Colonic mucosa (tissue), 4 donors: ENCODE data around the gene ZNF79. TPM values are rescaled to one million over a fixed set of nuclear protein-coding genes. Genes with fewer than 3 reads are reported as not detected.

Source experiments
- DNase-seq: peaks from one replicate; pipeline ENCODE4 v3.0.0-alpha.2; 2020
- H3K27ac ChIP-seq: fragments of 200-600 bp; one replicate; pipeline ENCODE4 v1.8.0; 2021
- H3K27me3 ChIP-seq: fragments of 200-600 bp; one replicate; pipeline ENCODE4 v1.8.0; 2021
- H3K36me3 ChIP-seq: fragments of 200-600 bp; one replicate; pipeline ENCODE4 v1.8.0; 2021
- H3K4me1 ChIP-seq: fragments of 200-600 bp; one replicate; pipeline ENCODE4 v1.8.0; 2021; ENCODE audit warnings: mild to moderate bottlenecking
- H3K4me3 ChIP-seq: fragments of 200-600 bp; one replicate; pipeline ENCODE4 v1.8.0; 2021
- H3K9ac ChIP-seq, 2 donors: one replicate each; pipeline ENCODE4 v1.7.0; 2013; ENCODE audit warnings: control low read depth in 2 of 2, low read depth in 2 of 2, low read length in 2 of 2
- H3K9me3 ChIP-seq: fragments of 200-600 bp; one replicate; pipeline ENCODE4 v1.8.0; 2021
- intact Hi-C: fragments of 100-400 bp; cut with DNase I; formaldehyde crosslinking; loops from one replicate; pipeline ENCODE4 v1.14.1; 2022
- total RNA-seq, 2 donors: library from RNA; stranded (reverse); fragmentation: NEBNext Ultra II Directional in 1 of 2; extraction: Animal tissue kit (Norgen Biotek cat#: 25700) in 1 of 2; gene quantifications; one replicate each; pipeline ENCODE4 v1.2.1, GENCODE V29; 2021
- TF ChIP-seq, protein P1 (sequence below): fragments of 200-600 bp; IDR thresholded peaks from one replicate; pipeline ENCODE4 v1.8.0; 2022; ENCODE audit warnings: antibody characterized with exemption, mild to moderate bottlenecking
- donor health status: healthy.
- donor health status: DM: no; HTN: no; CAD: no.
- donor health status: DM: no; HTN: no; CAD: no.

The ZNF79 gene
- total RNA-seq, 2 donors from 2014 or later: 5.8 to 6.4 TPM

DNA sequence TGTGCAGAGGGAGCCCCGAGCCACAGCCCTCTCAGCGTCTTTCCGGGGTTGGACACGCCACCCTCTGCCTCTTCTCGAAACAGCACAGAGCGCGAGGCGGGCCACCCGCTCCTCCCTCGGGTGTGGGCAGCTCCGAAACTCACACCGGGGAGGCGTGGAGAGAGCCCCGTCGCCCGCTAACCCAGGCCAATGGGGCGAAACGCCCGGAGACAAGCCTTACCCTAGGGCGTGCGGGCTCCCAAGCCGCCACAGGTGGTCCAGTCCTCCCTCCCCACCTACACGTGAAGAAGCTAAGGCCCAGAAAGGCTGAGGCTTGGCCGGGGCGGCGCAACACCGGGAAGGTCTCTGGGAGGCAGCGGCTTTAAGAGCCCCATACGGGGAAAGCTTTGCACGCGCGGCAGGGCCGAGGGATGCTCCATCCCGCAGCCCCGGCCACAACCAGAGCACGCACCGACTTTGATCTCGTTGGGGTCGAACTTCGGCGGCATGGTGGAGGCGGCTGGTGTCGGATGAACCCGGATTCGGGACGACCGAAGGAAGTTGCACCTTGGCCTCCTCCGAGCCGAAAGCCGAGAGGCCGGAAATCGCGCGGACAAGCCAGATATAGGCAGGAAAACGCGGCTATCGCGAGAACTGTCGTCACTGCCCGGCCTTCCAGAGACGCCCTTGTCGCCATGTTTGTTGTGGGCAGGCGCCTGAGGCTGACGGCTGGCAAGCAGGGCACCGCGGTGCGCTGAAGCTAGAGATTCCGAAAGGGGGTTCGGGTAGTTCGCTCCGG lies 26.8 kb downstream of the ZNF79 start, which contains the start of the genes LRSAM1 and RPL12:
TSS of gene LRSAM1 (plus strand) at position 681 of the 778 bp plus-strand sequence. CDS start 3,018 bp downstream, outside the sequence.
TSS of gene RPL12 (minus strand) at position 577 of the 778 bp plus-strand sequence. CDS start at position 488, 89 bp downstream.
- peak within 1 kb of the TSS; percentile 86 to 95 for H3K9ac ChIP-seq
- peak within 1 kb of the TSS; percentile 96 for H3K4me3 ChIP-seq
- TF ChIP-seq, protein P1, sequence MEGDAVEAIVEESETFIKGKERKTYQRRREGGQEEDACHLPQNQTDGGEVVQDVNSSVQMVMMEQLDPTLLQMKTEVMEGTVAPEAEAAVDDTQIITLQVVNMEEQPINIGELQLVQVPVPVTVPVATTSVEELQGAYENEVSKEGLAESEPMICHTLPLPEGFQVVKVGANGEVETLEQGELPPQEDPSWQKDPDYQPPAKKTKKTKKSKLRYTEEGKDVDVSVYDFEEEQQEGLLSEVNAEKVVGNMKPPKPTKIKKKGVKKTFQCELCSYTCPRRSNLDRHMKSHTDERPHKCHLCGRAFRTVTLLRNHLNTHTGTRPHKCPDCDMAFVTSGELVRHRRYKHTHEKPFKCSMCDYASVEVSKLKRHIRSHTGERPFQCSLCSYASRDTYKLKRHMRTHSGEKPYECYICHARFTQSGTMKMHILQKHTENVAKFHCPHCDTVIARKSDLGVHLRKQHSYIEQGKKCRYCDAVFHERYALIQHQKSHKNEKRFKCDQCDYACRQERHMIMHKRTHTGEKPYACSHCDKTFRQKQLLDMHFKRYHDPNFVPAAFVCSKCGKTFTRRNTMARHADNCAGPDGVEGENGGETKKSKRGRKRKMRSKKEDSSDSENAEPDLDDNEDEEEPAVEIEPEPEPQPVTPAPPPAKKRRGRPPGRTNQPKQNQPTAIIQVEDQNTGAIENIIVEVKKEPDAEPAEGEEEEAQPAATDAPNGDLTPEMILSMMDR: no peak
- H3K27ac ChIP-seq: peak within 1 kb of the TSS; percentile 95
- peaks cover 9% of the 10 kb centered on the region for H3K4me1 ChIP-seq
- DNase-seq: peak; percentile 98
- H3K36me3 ChIP-seq: peaks cover 22% of the 10 kb centered on the region
- intact Hi-C loops: no loop called here
- no peaks in the 10 kb centered on the region for H3K9me3 ChIP-seq
- H3K27me3 ChIP-seq: no peaks in the 10 kb centered on the region

DNA sequence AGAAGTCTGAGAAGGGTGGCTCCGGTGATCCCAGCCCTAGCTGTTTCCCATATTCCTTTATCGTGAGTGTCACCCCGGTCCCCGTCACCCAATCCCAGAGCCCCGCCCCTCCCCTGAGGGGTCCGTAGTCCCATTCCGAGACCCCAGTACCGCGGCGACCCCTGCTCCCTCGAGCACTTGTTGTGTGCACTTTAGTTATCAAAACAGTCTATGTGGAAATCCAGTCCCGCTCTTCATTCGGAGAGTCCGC lies 27.4 kb downstream of the ZNF79 start:
- no peaks in the 10 kb centered on the region for H3K27me3 ChIP-seq
- peak overlapping the region; percentile 96 for H3K4me3 ChIP-seq
- peaks cover 22% of the 10 kb centered on the region for H3K36me3 ChIP-seq
- peak overlapping the region; percentile 86 to 95 for H3K9ac ChIP-seq
- intact Hi-C loops: no loop called here
- H3K27ac ChIP-seq: peak overlapping the region; percentile 95
- peaks cover 9% of the 10 kb centered on the region for H3K4me1 ChIP-seq
- no peak for DNase-seq
- TF ChIP-seq, protein P1: no peak
- H3K9me3 ChIP-seq: no peaks in the 10 kb centered on the region

DNA sequence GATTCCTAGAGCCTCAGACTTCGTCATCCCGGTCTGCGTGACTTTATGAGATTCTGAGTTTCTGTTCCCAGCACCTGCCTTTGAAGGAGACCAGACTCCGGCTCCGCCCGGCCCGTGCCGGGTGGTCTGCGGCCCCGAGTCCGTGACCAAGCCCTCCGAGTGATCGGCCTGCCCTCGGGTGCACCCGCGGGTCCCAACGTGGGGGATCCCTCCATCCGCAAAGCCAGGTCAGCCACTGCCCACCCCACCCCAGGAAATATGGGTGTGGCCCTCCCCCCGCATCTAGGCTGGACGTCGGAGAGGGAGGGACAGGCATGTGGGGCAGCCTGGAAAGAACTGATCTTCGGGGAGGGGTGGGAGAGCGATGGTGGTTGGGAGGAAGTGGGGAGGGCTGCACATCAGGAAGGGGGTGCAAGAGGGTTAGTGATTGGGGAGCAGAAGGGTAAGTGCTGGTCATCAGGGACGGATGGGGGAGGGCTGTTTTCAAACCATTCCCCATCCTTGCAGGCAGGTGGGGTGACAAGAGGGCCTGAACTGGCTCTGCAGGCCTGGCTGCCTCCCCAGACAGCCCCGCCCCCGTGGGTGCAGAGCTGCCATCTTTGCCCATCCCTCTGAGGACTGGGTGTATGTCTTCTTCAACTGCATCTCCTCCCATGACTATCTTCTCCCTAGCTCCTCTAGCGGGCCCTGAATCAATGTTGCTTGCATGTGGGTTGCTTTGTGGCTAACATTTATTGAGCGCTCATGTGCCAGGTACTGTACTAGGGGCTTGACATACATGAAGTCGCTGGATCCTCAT lies 27.9 kb downstream of the ZNF79 start:
- intact Hi-C loops: no loop called here
- TF ChIP-seq, protein P1: no peak
- Histone ChIP-seq H3K4me1 (peaks cover 9% of the 10 kb centered on the region), H3K4me3 (peak overlapping the region; percentile 96), H3K9me3 (no peaks in the 10 kb centered on the region), H3K36me3 (peaks cover 16% of the 10 kb centered on the region), H3K27me3 (no peaks in the 10 kb centered on the region), H3K9ac (peak overlapping the region; percentile 86 to 95), H3K27ac (peak overlapping the region; percentile 95)
- peak; percentile 68 for DNase-seq

DNA sequence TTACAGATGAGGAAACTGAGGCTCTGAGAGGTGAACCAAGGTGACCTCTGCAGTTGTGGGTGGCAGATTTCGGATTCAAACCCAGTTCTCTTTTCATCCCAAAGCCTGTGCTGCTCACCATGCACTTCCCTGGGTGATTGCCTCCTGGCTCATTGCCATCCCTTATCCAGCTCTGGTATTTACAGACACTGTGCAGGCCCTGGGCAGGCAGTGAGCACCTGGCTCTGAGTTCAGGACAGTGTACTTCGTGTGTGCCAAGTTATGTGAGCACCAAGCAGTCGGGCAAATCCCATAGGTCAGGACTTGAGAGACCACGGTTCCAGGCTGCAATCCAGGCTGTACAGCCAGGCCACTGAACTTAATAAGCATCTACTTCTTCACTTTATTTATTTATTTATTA lies 28.5 kb downstream of the ZNF79 start:
- intact Hi-C loops: no loop called here
- no peak overlapping the region for H3K4me3 ChIP-seq
- H3K36me3 ChIP-seq: peaks cover 10% of the 10 kb centered on the region
- H3K9ac ChIP-seq: peak overlapping the region in 1 of 2 donors; percentile 95
- H3K9me3 ChIP-seq: no peaks in the 10 kb centered on the region
- peaks cover 9% of the 10 kb centered on the region for H3K4me1 ChIP-seq
- H3K27me3 ChIP-seq: no peaks in the 10 kb centered on the region
- DNase-seq: peak; percentile 90
- H3K27ac ChIP-seq: peak overlapping the region; percentile 95
- TF ChIP-seq, protein P1: no peak

DNA sequence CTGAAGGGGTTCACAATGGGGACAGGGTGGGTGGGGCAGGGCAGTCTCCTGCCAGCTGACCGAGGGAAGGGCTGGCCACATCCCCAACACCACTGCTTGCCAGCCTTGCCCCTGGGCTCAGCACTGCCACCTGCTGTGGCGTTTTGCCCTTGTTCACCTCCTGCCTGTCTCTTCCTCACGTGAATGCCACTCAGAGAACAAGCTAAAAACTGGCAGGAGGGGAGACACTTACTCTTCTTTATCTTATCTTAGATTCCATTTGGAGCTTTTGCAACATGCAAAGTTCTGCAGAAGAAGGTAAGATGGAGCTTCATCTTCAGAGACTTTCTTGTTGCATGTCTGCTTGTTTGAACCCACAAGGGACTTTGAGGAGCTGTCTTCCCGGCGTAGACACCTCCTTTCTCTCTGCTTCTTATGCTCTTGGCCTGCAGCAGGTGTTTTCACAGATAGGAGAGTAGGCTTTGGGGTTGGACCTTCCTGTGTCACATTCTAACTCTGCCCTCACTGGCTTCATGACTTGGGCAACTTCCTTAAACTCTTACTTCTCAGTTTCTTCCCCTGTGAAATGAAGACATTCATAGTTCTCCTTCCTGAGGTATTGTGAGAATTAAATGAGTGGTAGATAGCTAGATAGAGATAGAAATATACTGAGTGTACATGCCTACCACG lies 31.3 kb downstream of the ZNF79 start:
- intact Hi-C loops: no loop called here
- DNase-seq: peak; percentile 40
- Histone ChIP-seq H3K4me3 (no peak overlapping the region), H3K9me3 (no peaks in the 10 kb centered on the region), H3K36me3 (peaks cover 4% of the 10 kb centered on the region), H3K27ac (no peak overlapping the region), H3K4me1 (no peaks in the 10 kb centered on the region), H3K27me3 (no peaks in the 10 kb centered on the region), H3K9ac (no peak overlapping the region)
- TF ChIP-seq, protein P1: peak; percentile 38
